SK-N-SH treated with all-trans-retinoic acid at 6 μM for 48 hours (cell line): ENCODE data around the gene KIAA1755.

Experiments
- ATAC-seq: fragments of 200-7000 bp; cut with Tn5 transposase; 3 replicates; pipeline ENCODE4 v1.9.1; 2020; ENCODE audit warnings: mild to moderate bottlenecking, moderate library complexity
- BACH2 ChIP-seq: fragments of 250-450 bp; sonication (Bioruptor Pico); IDR thresholded peaks from 2 replicates; pipeline ENCODE4 v1.9.0; 2021; ENCODE audit warnings: mild to moderate bottlenecking, borderline replicate concordance
- CREB5 ChIP-seq: fragments of 250-450 bp; sonication (Bioruptor Pico); IDR thresholded peaks from 2 replicates; pipeline ENCODE4 v1.5.1; 2020; ENCODE audit warnings: low read depth, mild to moderate bottlenecking, moderate library complexity
- CSDC2 ChIP-seq: fragments of 250-450 bp; sonication (Bioruptor Pico); IDR thresholded peaks from 2 replicates; pipeline ENCODE4 v1.5.0; 2020; ENCODE audit warnings: mild to moderate bottlenecking, moderate library complexity
- CSRNP3 ChIP-seq: fragments of 250-450 bp; sonication (Bioruptor Pico); IDR thresholded peaks from 2 replicates; pipeline ENCODE4 v1.5.1; 2021; ENCODE audit warnings: mild to moderate bottlenecking, moderate library complexity
- GLIS3 ChIP-seq: fragments of 250-450 bp; sonication (Bioruptor Pico); IDR thresholded peaks from 2 replicates; pipeline ENCODE4 v1.5.0; 2020; ENCODE audit warnings: mild to moderate bottlenecking, moderate library complexity
- OSR1 ChIP-seq: fragments of 250-450 bp; sonication (Bioruptor Pico); IDR thresholded peaks from 2 replicates; pipeline ENCODE4 v1.8.0; 2022; ENCODE audit warnings: moderate library complexity, mild to moderate bottlenecking, inconsistent platforms
- PATZ1 ChIP-seq: fragments of 250-450 bp; sonication (Bioruptor Pico); IDR thresholded peaks from 2 replicates; pipeline ENCODE4 v1.8.0; 2020; ENCODE audit warnings: mild to moderate bottlenecking, moderate library complexity, borderline replicate concordance
- POU6F1 ChIP-seq: fragments of 250-450 bp; sonication (Bioruptor Pico); IDR thresholded peaks from 2 replicates; pipeline ENCODE4 v1.8.0; 2021; ENCODE audit warnings: low read depth, mild to moderate bottlenecking, moderate library complexity, borderline replicate concordance
- PPARA ChIP-seq: fragments of 250-450 bp; sonication (Bioruptor Pico); IDR thresholded peaks from 2 replicates; pipeline ENCODE4 v1.5.0; 2020; ENCODE audit warnings: mild to moderate bottlenecking, borderline replicate concordance
- RARB ChIP-seq: fragments of 250-450 bp; sonication (Bioruptor Pico); IDR thresholded peaks from 2 replicates; pipeline ENCODE4 v1.8.0; 2021; ENCODE audit warnings: mild to moderate bottlenecking, moderate library complexity
- SNAI2 ChIP-seq: fragments of 250-450 bp; sonication (Bioruptor Pico); IDR thresholded peaks from 2 replicates; pipeline ENCODE4 v1.5.0; 2020; ENCODE audit warnings: mild to moderate bottlenecking, moderate library complexity
- TCF4 ChIP-seq: fragments of 250-450 bp; sonication (Bioruptor Pico); IDR thresholded peaks from 2 replicates; pipeline ENCODE4 v1.8.0; 2021; ENCODE audit warnings: mild to moderate bottlenecking, moderate library complexity, borderline replicate concordance
- TSHZ2 ChIP-seq: fragments of 250-450 bp; sonication (Bioruptor Pico); IDR thresholded peaks from 2 replicates; pipeline ENCODE4 v1.5.0; 2020; ENCODE audit warnings: mild to moderate bottlenecking, moderate library complexity
- ZC3H10 ChIP-seq: fragments of 250-450 bp; sonication (Bioruptor Pico); IDR thresholded peaks from 2 replicates; pipeline ENCODE4 v1.5.1; 2021; ENCODE audit warnings: mild to moderate bottlenecking, moderate library complexity
- ZFP3 ChIP-seq: fragments of 250-450 bp; sonication (Bioruptor Pico); IDR thresholded peaks from 2 replicates; pipeline ENCODE4 v1.5.0; 2020; ENCODE audit warnings: mild to moderate bottlenecking, moderate library complexity
- ZFP30 ChIP-seq: fragments of 450-650 bp; formaldehyde crosslinking; IDR thresholded peaks from 2 replicates; pipeline ENCODE4 v1.5.0; 2022; ENCODE audit warnings: mild to moderate bottlenecking, moderate library complexity
- ZNF70 ChIP-seq: fragments of 450-650 bp; formaldehyde crosslinking; IDR thresholded peaks from 2 replicates; pipeline ENCODE4 v1.5.0; 2020; ENCODE audit warnings: mild to moderate bottlenecking, moderate library complexity
- ZNF8 ChIP-seq: fragments of 450-650 bp; formaldehyde crosslinking; IDR thresholded peaks from 2 replicates; pipeline ENCODE4 v1.5.0; 2020; ENCODE audit warnings: mild to moderate bottlenecking, moderate library complexity

The KIAA1755 gene

GRCh38 chr20:38215194-38216182 is 45.0 kb downstream of the KIAA1755 start:
- no peak for TF ChIP-seq GLIS3 (CRISPR knock-in tag)
- no peak for TF ChIP-seq CREB5 (CRISPR knock-in tag)
- no peak for TF ChIP-seq TCF4 (CRISPR knock-in tag)
- no peak for TF ChIP-seq PATZ1 (CRISPR knock-in tag)
- TF ChIP-seq ZNF70 (CRISPR knock-in tag) = no peak
- TF ChIP-seq TSHZ2 = no peak
- TF ChIP-seq CSDC2 = no peak
- no peak for TF ChIP-seq OSR1 (CRISPR knock-in tag)
- TF ChIP-seq POU6F1 = no peak
- TF ChIP-seq ZFP3 (CRISPR knock-in tag) = no peak
- no peak for ATAC-seq

- no peak for ATAC-seq
- TF ChIP-seq TSHZ2 = no peak
- no peak for TF ChIP-seq POU6F1
- no peak for TF ChIP-seq BACH2 (CRISPR knock-in tag)
- no peak for TF ChIP-seq OSR1 (CRISPR knock-in tag)
- TF ChIP-seq TCF4 (CRISPR knock-in tag) = no peak
- no peak for TF ChIP-seq ZNF70 (CRISPR knock-in tag)
- TF ChIP-seq CSDC2 = no peak
- TF ChIP-seq CSRNP3 = no peak
- no peak for TF ChIP-seq PPARA (CRISPR knock-in tag)
- no peak for TF ChIP-seq ZFP30 (CRISPR knock-in tag)
- TF ChIP-seq PATZ1 (CRISPR knock-in tag) = no peak
- no peak for TF ChIP-seq ZFP3 (CRISPR knock-in tag)
- TF ChIP-seq SNAI2 (CRISPR knock-in tag) = no peak
- no peak for TF ChIP-seq RARB (CRISPR knock-in tag)
- TF ChIP-seq ZC3H10 = no peak
- TF ChIP-seq ZNF8 = no peak
- TF ChIP-seq GLIS3 (CRISPR knock-in tag) = no peak
Measured at GRCh38 chr20:38214256-38215193, 46.0 kb downstream of the KIAA1755 start.
